ENCODE data around the gene DHRS13.

DHRS13 gene

DNA sequence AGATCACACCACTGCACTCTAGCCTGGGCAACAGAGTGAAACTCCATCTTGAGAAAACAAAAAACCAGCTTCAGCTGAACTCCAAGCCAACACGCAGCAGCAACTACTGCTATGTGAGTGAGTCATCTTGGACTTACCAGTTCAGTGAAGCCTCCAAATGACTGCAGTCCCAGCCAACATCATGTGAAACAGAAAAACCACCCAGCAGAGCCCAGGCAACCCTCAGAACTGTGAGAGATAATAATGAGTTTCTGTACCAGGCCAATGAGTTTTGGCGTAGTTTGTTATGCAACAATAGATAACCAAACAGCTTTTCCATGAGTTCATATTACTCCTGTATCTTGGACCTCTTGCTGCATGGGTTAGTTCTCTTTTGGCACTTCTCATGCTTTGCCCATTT is 25.2 kb upstream of the DHRS13 start:
- TF ChIP-seq, protein P1, sequence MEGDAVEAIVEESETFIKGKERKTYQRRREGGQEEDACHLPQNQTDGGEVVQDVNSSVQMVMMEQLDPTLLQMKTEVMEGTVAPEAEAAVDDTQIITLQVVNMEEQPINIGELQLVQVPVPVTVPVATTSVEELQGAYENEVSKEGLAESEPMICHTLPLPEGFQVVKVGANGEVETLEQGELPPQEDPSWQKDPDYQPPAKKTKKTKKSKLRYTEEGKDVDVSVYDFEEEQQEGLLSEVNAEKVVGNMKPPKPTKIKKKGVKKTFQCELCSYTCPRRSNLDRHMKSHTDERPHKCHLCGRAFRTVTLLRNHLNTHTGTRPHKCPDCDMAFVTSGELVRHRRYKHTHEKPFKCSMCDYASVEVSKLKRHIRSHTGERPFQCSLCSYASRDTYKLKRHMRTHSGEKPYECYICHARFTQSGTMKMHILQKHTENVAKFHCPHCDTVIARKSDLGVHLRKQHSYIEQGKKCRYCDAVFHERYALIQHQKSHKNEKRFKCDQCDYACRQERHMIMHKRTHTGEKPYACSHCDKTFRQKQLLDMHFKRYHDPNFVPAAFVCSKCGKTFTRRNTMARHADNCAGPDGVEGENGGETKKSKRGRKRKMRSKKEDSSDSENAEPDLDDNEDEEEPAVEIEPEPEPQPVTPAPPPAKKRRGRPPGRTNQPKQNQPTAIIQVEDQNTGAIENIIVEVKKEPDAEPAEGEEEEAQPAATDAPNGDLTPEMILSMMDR (conservative IDR thresholded peaks at IDR 0.05), result no peak
- H3K27ac ChIP-seq, result no peak overlapping the region

DNA sequence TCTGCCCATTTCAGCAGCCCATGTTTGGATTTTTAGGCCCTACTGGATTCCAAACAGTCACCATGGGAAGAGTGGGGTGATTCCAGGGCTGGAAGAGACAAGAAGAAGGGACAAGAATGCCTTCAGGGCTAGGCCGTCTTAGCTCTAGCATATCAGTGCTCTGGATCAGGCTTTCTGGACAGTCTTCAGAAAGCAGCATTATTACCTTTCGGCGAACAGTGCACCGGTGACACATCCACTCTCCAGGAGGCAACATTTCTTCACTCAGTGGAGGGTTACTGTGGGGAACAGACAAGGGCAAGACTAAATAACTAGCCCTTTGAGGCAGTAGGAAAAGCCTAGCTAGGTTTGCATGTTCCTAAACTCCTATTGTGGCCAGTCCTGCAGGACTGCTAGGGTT is 23.9 kb upstream of the DHRS13 start:
- H3K27ac ChIP-seq, result peak overlapping the region; percentile 3
- TF ChIP-seq, protein P1 (conservative IDR thresholded peaks at IDR 0.05), result no peak

DNA sequence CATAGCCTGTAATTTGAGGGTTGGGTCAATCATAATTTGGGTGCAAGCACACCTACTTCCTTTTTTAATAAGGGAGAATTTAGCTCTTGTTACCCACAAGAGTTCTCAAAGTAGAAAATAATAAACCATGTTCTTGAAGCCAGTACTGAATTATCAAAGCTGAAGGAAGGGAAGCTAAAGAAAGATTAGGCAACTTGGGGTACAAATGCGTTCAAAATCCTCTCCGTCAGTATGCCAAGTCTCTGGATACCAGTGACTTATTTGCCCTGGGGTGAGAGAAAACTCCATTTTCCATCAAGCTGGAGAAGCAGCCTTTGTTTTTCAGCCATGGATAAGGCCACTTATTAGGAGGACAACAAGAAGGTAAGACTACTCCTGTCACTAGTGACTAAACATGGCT is 23.5 kb upstream of the DHRS13 start:
- peak overlapping the region; percentile 3 for H3K27ac ChIP-seq
- TF ChIP-seq, protein P1 (conservative IDR thresholded peaks at IDR 0.05), result no peak

DNA sequence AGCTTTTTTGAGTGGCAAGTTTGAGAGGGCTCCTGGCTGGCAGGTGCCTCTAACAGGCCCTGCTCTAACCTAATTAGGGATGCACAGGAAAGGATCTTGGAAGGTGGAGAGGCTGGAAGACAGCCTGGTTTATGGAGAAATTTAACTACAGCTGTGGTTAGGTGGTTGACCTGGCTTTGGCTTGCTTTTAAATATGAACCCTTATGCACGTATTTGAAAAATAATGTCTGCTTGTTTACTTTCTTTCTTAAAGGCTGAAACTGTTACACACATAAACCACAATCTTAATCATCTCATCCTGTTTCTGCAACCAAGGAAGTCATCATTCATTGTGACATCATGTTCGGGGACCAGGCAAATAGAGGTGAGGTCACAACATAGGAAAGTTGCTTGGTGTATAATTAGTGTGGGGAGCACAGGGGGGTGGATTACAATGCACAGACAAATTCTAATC is 23.1 kb upstream of the DHRS13 start:
- TF ChIP-seq, protein P1 (conservative IDR thresholded peaks at IDR 0.05), result no peak
- H3K27ac ChIP-seq, result peak overlapping the region; percentile 3

DNA sequence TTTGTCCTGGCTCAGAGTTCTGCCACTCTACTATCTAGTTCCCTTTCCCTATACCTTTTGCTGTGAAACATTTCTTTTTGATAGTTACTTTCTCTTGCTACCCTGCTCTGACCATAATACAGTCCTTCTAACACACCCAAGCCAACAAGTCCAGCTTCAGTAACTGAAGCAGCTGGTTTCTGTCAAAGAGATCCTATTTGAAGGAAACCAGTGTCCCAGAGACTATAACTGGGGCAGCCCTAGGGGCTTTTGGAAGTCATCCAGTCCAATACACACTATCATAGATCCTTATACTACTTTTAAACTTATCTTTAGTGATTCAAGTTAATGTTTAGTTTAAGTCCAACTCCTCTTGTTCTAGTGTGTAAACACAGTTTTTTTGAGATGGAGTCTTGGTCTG is 17.3 kb upstream of the DHRS13 start:
- peak overlapping the region; percentile 5; the same call in 1 of the 2 replicates for H3K27ac ChIP-seq
- TF ChIP-seq, protein P1 (conservative IDR thresholded peaks at IDR 0.05), result no peak

DNA sequence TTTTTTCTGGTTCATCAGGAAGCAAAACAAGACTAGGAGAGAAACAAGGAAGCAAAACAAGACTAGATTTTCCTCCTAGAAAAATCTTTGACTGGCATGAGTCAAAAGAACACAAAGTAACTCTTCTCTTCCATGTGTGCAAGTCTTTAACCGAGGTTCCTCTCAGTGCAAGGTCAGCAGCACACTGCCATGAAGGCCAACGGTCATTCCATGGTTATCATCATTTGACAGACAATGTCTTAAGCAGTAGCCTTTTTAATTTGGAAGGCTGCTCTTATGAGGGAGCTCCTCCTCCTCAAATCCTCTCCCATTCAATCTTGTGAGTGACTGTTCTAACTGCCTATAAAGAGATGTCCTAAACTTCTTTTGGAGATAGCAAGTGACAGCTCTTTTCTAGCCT is 15.4 kb upstream of the DHRS13 start:
- peak overlapping the region; percentile 33 for H3K27ac ChIP-seq
- TF ChIP-seq, protein P1 (conservative IDR thresholded peaks at IDR 0.05), result no peak

DNA sequence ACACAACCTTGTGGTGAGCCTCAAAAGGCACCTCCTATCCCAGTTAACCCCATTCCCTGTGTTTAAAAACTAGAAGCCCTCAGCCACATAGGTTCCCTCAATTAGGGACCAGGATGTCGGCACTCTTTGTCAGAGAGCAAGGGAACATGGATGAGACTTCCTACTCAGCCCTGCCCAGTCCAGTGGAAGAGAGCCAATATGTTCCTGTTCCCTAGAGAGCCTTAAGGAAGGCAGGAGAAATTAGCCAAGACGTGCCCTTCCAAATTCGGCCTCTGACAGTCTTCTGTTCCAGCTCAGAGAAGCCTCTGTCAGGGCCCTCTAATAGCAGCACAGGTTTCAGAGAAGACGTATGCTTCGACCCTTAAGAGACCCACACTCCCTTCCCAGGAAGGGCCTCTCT is 14.6 kb upstream of the DHRS13 start:
- TF ChIP-seq, protein P1 (conservative IDR thresholded peaks at IDR 0.05), result no peak
- H3K27ac ChIP-seq, result peak overlapping the region; percentile 33

Data from VCaP (cell line).